SHP77 treated with DMSO at 0.1 percent for 48 hours (cell line): ENCODE data around the gene MANBA.

Source experiments
- DNase-seq: peaks from one replicate; lab custom pipeline; 2025; lab: John Stamatoyannopoulos, UW

The MANBA gene

DNA sequence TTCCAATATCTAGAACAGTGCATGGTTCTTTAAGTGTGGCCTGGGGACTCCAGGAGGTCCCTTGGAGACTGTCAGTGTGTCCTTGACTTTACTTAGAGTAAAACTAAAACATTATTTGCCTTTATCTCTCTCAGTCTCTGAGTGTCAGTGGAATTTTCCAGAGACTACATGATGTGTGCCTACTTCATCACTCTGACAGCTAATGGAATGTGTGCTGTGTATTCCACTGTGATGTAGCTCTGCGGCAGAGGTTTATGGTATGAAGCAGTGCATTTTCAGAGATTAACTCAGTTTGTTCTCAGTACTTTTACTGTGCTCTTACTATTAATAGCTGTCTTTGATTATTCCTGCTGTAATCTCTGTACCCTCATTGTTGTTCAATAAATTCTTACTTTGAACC lies 85.6 kb downstream of the MANBA start:
- DNase-seq = no peak

- no peak for DNase-seq
These were observed 93.8 kb downstream of the MANBA start for GRCh38 chr4:102667001-102667400.

- peak; percentile 18 for DNase-seq
These were observed 95.2 kb downstream of the MANBA start for GRCh38 chr4:102665527-102665926.

GRCh38 chr4:102663073-102663472 lies 97.7 kb downstream of the MANBA start:
- DNase-seq = no peak

GRCh38 chr4:102657206-102657605 lies 103.6 kb downstream of the MANBA start:
- no peak for DNase-seq

DNA sequence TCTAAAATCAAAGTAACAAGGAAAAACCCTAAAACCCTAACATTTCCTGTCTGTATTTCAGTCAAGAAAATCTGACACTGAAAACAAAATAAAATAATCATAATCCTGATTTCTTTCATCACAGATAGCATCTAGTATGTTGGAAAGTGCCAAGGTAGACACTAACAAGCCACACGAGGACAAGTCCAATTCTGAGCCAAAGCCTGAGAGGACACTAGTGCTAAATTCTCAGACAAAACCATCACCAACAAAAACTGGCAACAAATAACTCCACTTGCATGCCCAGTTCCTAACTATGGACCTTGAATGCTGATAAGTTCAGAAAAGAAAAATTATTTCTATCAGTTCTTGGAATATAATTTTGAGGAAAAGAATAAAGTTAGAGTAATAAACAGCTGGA lies 113.7 kb downstream of the MANBA start:
- DNase-seq = no peak

- no peak for DNase-seq
These were observed 118.0 kb downstream of the MANBA start for GRCh38 chr4:102642631-102643298.

- no peak for DNase-seq
These were observed 119.0 kb downstream of the MANBA start for GRCh38 chr4:102641793-102642192.

DNA sequence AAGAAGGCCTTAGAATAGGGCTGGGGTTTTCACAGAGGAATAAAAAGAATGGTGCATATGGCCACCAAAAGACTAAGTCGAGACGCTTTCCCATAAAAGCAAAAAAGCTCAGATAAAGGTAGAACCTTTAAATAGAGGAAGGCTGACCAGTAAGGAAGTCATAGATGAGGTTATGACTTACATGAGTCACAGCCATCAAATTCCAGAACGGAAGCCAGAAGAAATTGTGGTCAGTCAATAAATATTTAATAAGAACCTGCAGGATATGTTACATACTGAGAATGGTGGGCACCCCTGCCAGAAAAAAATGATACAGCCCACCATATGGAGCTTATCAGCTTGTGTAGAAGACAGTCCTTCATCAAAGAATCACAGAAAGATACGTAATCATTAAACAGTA lies 120.1 kb downstream of the MANBA start:
- DNase-seq = no peak

DNA sequence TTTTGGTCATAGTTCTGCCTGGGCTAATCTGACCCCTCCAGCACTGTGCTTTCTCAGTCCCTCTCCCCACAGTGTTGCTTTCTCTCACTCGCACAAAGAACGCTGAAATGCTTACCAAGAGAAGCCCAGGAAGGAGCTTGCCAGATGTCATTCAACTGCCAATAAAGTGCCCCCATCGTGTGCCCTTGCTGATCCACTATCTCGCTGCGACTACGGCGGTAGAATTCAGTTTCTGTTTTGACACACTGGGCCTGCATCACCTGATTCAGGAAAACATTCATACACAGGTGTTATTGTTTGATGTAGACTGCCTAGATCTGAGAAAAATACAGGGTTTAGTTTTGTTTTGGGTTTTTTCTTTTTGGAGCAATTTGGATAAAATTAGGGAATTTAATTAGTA lies 121.2 kb downstream of the MANBA start:
- DNase-seq = no peak

DNA sequence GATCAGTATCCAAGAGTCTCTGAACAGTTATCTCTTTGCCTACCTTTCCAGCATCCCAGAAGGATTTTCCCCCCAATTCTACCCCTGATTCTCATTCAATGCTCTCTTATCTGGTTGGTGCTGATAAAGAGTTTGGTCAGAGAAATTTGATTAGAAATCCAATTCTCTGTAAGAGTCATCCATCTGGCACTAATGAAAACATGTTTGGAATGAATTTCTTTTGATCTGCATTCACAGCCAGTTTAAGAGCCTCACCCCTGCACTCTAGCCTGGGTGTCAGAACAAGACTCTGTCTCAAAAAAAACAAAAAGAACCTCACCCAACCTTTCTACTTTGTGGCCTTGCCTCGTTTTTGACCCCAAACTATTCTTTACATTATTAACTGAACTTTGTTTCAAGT lies 122.1 kb downstream of the MANBA start:
- DNase-seq = no peak

DNA sequence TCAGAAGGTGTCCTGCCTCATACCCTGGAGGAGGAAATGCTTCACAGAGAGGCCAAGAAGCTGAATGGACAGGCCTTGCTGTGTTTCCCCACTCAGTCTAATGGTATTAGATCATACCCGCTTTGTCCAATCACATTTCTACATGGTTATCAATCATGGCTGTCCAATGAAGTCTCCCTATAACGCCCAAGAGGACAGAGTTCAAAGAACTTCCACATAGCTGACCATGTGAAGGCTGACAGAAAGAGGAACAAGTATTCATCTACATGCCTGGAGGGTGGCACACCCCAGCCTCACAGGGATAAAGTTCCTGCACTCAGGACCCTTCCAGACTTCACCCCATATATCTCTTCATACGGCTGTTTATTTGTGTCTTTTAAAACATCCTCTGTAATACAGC lies 123.4 kb downstream of the MANBA start:
- DNase-seq = no peak

- no peak for DNase-seq
These were observed 127.7 kb downstream of the MANBA start for GRCh38 chr4:102633100-102633499.

DNA sequence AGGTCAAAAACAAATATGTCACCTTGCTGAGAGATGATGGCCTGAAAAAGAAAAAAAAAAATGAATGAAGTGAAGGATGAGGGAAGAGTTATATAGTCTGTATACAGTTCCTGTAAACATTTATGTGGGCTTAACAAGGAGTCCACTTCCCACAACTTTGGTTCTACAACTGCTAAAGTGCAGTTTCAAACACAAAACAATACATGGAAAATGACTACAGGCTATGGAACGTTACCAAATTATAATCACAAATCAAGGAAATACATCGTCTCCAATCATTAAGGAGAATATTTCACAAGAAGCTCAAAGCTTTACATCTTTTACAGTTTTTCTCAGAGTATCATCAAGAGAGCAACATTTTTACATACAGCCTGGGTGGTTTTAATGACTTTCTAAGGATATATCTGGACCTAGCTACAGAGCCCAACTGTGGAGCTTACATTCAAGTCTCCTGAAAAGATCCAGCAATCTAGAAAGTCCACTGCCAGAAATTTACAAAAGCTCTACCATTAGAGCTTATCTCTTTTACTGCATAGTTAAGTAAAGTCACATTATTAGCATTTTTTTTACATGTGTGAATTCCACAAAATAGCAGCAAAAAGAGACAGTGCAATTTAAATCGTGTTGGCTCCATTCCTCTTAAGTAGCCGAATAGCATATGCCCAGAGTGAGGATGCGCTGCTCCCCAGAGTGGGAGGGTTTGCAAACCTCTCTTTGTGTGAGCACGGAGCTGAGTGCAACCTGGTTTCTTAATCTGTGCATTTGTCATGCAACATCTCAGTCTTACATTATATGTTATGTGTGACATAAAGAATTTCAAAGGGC lies 128.3 kb downstream of the MANBA start:
- DNase-seq = no peak

DNA sequence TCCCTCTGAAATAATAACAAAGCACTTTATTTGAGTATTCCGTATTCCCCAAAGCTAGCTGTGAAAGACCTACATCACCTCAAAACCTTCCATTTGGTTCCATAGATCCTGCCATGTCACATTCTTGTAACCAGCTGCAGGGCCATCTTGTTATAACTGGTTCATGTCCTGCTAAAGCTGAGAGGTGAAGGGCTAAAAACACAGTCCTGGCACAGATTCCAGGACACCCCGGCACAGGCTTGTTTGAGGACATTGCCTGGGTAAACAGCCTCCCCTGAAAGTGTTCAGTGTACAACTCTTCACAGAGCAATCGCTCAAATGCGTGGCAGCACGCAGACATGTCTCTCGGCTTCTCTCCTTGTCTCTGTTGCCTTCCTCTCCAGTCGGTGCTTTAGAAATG lies 129.2 kb downstream of the MANBA start:
- no peak for DNase-seq

DNA sequence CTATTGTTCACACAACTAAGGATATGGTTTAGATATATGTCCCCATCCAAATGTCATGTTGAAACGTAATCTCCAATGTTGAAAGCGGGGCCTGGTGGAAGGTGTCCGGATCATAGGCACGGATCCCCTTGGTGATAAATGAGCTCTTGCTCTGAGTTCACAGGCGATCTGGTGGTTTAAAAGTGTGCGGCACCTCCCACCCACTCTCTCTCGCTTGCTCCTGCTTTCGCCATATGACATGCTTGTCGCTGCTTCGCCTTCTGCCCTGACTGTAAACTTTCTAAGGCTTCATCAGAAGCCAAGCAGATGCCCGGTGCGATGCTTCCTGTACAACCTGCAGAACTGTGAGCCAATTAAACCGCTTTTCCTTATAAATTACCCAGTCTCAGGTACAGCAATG lies 131.1 kb downstream of the MANBA start:
- no peak for DNase-seq

DNA sequence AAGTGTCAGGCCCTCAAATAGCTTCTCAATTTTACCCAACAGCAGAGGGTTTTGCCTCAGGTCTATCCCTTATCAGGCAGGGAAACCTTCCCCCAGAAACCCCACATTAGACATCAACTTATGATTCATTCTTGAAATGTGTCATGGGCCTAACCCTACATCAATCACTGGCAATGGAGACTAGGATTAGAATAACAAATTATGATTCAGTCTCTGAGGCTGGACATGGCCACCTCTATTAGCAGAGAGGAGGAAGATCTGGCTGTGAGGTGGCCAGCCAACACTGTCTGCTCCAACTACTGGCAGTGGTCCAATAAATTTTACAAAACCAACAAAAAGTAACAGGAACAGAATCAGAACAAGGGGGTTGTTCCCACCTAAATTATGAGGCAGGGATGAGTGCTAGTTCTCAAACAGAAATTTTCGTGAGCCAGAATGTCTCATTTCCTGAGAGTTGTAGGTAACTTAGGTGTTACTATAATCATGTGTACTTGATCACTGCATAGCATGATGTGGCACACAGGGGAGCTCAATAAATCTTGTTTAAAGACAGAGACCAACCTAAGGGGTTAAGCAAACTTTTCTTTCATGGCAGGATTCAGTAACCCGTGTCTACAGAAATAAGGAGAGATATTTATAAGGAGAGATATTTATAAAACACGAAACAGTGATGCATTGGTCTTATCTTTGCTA lies 132.8 kb downstream of the MANBA start:
- DNase-seq = no peak

DNA sequence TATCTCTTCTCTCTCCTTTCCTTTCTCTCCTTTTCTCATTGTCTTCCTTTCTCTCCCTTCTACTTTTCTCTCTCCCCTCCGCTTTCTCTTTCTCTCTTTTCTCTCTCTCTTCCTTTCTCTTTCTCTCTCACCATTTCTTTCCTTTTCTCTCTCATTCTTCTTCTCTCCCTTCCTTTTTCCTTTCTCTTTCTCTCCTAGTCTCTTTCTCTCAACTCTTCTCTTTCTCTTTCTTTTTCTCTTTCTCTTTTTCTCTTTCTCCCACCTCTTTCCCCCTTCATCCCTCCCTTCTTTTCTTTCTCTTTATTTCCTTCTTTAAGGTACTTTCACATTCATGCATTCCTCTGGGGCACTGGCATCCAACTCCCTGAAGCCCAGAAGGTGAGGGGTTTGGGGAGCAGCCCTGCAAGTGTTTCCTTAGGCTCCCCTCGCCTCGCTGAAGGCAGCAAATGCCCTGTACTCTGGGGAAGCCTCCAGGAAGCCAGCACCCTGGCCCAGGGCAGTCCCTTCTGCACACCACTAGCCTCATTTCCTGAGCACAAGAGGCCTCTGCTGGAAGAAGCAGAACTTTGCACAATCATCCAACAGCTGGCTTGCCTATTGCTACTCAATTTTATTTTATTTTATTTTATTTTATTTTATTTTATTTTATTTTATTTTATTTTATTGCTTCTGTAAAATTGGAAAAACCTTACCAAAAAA lies 135.4 kb downstream of the MANBA start:
- no peak for DNase-seq

- DNase-seq = no peak
These were observed 136.3 kb downstream of the MANBA start for GRCh38 chr4:102624505-102624904.

DNA sequence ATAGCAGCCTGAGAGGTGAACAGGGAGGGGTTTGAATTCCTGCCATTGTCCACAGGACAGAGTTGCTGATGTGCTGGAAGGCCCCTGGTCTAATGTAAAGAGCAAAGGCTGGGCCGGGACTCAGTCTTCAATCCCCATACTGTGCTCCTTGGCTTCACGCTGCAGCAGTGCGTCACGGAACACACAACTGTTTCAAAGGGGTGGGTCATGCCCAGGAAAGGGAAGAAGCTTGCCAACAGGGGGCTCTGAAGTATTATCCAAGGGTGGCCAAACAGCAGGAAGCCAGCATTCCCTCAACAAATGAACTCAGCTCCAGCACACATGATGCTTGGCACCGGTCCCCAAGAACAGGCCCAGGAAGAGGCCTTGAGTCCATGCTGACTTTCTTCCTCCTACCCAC lies 137.1 kb downstream of the MANBA start:
- DNase-seq = no peak

- DNase-seq = peak; percentile 44
These were observed 139.9 kb downstream of the MANBA start for GRCh38 chr4:102620697-102621497.
